GM19240 (cell line): ENCODE data around the gene MYMK.

ENCODE experiments used
- DNase-seq: peaks from one replicate; pipeline ENCODE4 v3.0.0; 2011; ENCODE audit warnings: low spot score; ENCODE audit not compliant: insufficient read length

Gene MYMK

GRCh38 chr9:133518706-133519449 lies 5.9 kb downstream of the MYMK start:
- DNase-seq: no peak

- DNase-seq: no peak
Measured at GRCh38 chr9:133518200-133518599, 6.6 kb downstream of the MYMK start.

GRCh38 chr9:133517711-133518110 lies 7.0 kb downstream of the MYMK start:
- DNase-seq: no peak

- no peak for DNase-seq
Measured at GRCh38 chr9:133516961-133517350, 7.8 kb downstream of the MYMK start.

GRCh38 chr9:133516256-133516960 lies 8.4 kb downstream of the MYMK start:
- DNase-seq: no peak

- DNase-seq: no peak
Measured at GRCh38 chr9:133515615-133516255, 9.0 kb downstream of the MYMK start.

- no peak for DNase-seq
Measured at GRCh38 chr9:133515240-133515610, 9.5 kb downstream of the MYMK start.

GRCh38 chr9:133514460-133515239 lies 10.1 kb downstream of the MYMK start:
- DNase-seq: no peak

- DNase-seq: no peak
Measured at GRCh38 chr9:133513214-133514100, 11.3 kb downstream of the MYMK start.

GRCh38 chr9:133512253-133513213 lies 12.2 kb downstream of the MYMK start:
- no peak for DNase-seq

- DNase-seq: no peak
Measured at GRCh38 chr9:133511607-133512006, 13.2 kb downstream of the MYMK start.

GRCh38 chr9:133510926-133511505 lies 13.7 kb downstream of the MYMK start:
- DNase-seq: no peak

GRCh38 chr9:133509179-133510083 lies 15.3 kb downstream of the MYMK start:
- DNase-seq: no peak

GRCh38 chr9:133508046-133508445 lies 16.7 kb downstream of the MYMK start:
- DNase-seq: no peak

GRCh38 chr9:133507246-133507965 lies 17.4 kb downstream of the MYMK start:
- no peak for DNase-seq

- DNase-seq: no peak
Measured at GRCh38 chr9:133506653-133507038, 18.1 kb downstream of the MYMK start.

GRCh38 chr9:133505901-133506652 lies 18.7 kb downstream of the MYMK start:
- no peak for DNase-seq
